DMS114 treated with DMSO at 0.1 percent for 48 hours (cell line): ENCODE results near the gene FMN1.

ENCODE experiments used
- DNase-seq: peaks from one replicate; lab custom pipeline; 2025; ENCODE audit not compliant: unreplicated experiment; lab: John Stamatoyannopoulos, UW

Gene FMN1

DNA sequence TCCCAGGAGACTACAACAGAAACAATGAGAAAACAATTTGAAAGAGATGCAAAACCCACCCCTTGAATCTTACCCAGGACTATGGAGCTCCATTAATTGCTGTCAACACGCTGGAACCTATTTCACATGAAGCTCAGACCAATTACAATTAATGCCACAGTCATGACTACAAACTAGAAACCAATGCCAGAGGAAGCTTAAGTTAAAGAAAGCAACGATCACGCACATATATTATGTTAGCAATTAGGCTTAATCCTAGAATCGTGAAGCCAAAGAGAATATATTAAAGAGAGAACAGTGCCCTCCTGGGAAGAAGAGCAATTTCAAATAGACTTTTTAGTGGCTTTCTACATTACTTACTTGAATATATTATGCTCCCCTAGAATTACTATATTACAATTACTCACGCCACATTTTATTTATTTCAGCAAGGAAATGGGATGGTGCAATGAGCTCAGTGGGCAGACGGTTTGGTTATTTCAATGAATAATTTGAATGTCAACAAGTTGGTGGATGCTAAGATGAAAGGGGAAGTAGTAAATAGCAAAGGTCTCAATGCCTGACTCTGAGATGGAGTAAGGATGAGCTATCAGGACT is 351.2 kb downstream of the FMN1 start:
- no peak for DNase-seq

GRCh38 chr15:32842081-32842480 is 352.4 kb downstream of the FMN1 start:
- DNase-seq: no peak

DNA sequence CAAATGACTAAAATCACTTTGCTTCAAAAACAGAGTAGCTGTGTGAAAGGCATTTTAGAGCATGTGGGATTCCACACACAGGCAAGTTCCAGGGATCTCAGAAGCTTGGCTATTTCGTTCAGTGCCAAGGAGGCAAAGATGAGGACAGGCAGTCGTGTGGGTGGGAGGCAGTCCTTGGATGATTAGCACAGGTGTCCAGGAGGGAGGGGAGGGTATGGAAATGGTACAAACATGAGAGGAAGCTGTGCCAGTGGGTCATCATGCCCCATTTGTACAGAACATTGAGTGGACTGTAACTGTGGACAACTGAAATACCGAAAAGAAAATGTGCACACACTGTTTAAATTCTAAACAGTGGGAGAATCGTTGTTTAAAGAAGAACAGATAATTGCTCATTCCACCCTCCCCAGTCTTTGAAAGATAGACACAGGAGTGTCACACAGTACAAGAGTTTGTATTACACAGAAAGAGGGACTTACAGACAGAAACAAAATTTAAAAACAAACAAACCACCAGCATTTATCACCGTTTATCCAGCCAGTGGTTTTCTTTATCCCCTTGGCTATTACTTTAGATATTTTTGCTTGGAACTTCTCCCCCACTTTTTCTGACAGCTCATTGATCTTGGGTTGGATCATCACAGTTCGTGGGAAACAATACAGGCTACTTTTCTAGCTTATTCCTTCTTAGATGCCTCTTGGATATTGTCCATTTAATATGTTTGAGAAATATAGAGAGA is 353.8 kb downstream of the FMN1 start:
- DNase-seq: no peak

DNA sequence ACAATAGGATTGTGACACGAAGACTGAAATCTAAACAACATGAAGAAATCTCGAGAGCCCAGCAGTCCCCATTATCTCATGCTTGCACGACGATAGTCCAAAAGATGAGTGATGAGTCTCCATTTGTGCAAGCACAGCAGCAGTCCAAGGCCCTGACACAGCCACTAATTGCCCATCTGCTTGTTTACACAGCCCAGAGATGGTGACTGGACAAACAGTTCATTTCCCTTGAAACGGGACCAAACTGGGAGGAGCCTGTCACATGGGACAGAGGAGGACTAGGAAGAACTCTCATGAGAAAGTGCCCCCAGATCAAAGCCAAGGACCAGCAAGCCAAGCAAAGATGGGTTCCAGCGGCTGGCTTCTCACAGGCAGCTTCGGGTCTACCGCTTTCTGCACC is 355.7 kb downstream of the FMN1 start:
- no peak for DNase-seq

DNA sequence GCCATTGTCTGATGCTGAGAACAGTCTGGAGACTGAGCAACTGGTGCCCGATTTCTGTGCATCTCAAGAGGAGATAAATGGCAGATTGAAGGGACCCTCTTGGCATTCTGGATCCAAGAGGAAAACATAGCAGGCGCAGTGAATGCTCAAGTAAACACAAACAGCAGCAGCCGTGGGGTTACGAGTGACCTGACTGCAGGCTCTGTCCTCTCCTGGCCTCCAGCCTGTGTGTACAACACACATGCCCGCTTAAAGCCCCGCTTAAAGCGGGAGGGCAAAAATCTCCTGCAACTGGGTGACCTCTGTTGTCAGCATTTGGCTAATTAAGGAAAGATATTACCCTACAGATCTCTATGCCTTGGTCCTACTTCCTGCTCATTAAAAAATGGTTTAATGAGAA is 356.2 kb downstream of the FMN1 start:
- DNase-seq: no peak

- DNase-seq: no peak
Observed at GRCh38 chr15:32837935-32838334, 356.6 kb downstream of the FMN1 start.

DNA sequence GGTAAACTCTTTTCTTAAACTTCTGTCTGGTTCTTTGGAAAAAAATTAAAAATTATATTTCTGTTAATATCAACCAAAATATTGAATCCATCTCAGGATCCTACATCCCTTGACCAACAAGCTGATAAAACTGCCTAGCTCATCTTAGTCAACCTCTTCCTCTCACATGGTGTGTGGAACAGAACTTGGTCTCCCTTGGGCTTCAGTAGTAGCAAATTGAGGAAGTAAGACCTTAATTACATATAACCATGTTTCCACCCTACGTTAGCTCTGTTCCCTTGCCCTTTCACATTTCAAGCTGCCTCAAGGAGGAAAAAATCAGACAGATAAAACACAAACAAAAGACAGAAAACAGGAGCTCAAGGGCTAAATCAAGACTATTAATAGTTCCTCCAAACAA is 360.4 kb downstream of the FMN1 start:
- no peak for DNase-seq

GRCh38 chr15:32833379-32833821 is 361.1 kb downstream of the FMN1 start:
- no peak for DNase-seq

DNA sequence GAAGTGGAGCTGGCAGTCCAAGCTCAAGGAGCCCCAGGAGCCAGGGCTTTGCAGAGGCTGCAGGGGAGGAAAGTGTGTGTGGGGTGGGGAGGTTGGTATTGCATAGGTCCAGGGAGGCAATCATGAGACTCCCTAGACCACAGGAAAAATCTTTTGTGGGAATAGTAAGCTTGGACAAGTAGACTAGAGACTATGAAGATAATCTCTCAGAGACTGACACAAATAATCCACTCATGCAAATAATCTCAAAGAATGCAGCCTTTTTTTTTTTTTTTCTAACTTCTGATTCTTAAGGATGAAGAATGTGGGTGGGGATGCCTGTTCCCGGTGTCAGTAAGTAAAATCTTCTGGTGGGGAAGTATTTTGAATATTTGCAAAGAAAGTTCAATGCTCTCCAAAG is 363.0 kb downstream of the FMN1 start:
- no peak for DNase-seq

GRCh38 chr15:32830241-32830640 is 364.3 kb downstream of the FMN1 start:
- no peak for DNase-seq

DNA sequence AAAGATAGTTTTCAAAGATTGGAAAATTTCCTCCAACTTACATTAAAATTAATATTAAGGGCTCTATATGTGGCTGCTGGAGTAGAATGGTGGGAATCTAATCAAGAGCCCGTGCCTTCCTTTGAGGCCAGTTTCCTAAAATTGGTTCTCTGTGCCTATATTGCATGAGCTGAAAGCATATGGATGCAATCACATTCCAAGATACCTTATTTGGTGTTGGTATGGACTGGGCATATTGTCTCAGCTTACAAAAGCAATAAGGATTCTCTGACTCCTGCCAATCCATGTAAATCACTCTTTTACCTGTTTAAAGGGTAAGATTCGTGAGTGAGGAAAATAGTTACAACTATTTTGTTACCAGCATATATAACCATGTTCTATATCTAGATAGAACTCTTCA is 365.1 kb downstream of the FMN1 start:
- no peak for DNase-seq

- DNase-seq: no peak
Observed at GRCh38 chr15:32828507-32829186, 365.9 kb downstream of the FMN1 start.

DNA sequence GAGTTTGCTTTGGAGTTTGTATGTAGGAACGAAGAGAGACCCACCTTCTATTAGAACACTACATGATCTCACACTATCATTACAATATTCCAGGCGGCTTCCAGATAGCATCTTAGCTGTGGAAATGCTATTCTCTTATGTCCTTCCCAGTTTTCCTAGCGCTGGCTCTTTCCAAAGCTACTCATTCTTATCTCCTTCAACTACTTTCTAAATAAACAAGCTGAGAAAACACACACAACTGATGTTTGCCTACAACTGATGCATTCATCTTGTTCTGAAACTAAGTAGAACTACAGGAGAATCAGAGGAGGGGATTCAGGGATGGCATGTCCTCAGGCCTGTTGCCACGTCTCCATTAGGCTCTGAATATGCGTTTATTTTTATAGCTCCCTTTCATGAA is 367.8 kb downstream of the FMN1 start:
- DNase-seq: no peak

- DNase-seq: no peak
Observed at GRCh38 chr15:32825219-32825618, 369.3 kb downstream of the FMN1 start.

- DNase-seq: no peak
Observed at GRCh38 chr15:32824777-32825176, 369.7 kb downstream of the FMN1 start.

DNA sequence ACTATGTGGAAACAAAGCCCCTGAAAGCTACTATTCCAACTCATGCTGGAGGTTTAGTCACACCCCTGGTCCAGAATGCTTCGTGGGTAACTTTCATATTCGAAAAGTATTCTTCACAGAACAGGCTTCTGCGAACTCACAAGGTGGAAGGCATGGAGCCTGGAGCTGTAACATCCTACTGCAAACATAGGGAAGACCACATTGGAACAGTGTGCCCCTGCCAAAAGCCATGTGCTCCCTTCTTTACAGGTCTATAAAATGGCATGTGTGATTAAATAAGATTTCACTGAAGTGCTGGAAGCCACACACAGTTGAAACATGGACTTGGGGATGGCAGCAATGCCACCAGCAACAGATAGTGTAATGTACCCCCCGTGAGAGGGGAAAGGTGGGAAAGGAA is 370.8 kb downstream of the FMN1 start:
- no peak for DNase-seq

GRCh38 chr15:32822739-32823138 is 371.8 kb downstream of the FMN1 start:
- DNase-seq: no peak

GRCh38 chr15:32819448-32819847 is 375.1 kb downstream of the FMN1 start:
- no peak for DNase-seq

GRCh38 chr15:32818758-32819447 is 375.6 kb downstream of the FMN1 start:
- DNase-seq: no peak

GRCh38 chr15:32817577-32817976 is 376.9 kb downstream of the FMN1 start:
- DNase-seq: no peak

GRCh38 chr15:32807331-32807730 is 387.2 kb downstream of the FMN1 start:
- DNase-seq: no peak

- no peak for DNase-seq
Observed at GRCh38 chr15:32803631-32804030, 390.9 kb downstream of the FMN1 start.
